HG03175 (cell line): ENCODE measurements around the gene ZNF296.

ENCODE experiments used
- ATAC-seq: cut with Tn5 transposase; IDR thresholded peaks from one replicate; pipeline ENCODE4 v1.9.1; 2021; ENCODE audit warnings: mild to moderate bottlenecking, moderate library complexity; ENCODE audit not compliant: unreplicated experiment

The ZNF296 gene

DNA sequence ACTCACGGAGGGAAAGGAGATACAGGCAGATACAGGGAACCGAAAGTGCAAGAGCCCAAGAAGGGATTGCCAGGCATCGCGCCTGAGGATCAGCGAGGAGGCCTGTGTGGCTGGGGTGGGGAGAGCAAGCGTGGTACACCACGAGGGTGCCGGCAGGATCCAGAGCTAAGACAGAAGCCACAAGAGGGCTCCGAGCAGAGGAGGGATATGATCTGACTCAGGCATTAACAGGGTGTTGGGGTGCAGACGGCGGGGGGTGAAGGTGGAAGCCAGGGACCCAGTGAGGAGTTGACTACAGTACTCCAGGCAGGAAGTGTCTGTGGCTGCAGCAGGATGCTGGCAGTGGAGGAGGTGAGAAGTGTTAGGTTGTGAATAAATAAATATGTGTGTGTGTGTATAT is 11.3 kb upstream of the ZNF296 start:
- no peak for ATAC-seq

DNA sequence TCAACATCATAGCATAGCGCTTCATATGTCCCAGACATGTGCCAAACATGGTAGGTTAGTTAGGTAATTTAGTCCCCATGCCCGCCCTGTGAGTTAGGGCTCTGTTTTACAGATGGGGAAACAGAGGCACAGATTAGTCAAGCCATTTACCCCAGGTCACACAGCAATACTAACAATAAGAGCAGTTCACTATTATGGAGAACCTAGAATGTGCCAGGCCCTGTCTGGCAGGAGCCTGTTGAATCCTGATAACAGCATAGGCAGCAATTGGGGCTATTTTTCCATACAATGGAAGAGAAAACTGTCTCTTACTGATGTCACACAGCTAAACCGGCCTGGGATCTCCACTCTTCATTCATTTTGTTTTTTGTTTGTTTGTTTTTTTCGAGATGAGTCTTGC is 10.2 kb upstream of the ZNF296 start:
- ATAC-seq: no peak

DNA sequence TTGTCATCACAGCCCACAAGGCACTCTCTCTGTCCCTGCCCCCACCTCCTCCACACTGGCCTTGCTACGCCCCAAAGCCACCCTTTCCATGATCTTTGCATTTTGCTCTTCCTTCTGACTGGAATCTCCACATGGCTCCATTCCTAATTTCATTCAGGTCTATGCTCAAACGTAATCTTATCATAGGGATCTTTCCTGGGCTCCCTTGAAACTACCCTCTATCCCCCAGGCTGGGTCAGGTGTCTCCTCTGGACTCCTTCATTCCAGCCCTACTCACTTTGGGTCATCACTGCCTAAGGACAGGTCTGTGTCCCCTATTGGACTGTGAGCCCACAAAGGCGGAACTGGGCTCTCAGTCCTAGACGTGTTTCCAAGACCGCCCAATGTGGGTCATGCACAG is 5.9 kb upstream of the ZNF296 start:
- ATAC-seq: no peak

DNA sequence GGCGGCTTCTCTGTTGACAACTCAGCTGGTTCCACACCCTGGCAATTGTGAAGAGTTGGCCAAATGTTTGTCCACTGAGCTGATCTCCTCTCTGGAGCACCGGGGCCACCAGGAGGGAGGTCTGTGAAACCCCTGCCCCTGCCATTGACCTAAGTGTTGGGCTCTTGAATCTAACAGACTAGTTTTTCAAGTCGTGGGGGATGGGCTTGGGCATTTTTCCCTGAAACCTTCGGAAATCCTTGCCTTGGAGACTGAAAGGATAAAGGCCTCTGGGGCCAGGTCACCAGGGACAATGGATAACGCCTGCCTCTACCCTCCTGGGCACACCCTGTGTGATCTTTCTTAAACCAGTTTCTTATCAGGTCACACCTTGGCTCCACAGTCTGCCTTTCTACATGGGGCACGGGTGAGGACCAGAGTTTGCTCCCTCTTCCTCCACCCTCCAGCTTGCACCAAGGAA is 3.7 kb upstream of the ZNF296 start:
- no peak for ATAC-seq

DNA sequence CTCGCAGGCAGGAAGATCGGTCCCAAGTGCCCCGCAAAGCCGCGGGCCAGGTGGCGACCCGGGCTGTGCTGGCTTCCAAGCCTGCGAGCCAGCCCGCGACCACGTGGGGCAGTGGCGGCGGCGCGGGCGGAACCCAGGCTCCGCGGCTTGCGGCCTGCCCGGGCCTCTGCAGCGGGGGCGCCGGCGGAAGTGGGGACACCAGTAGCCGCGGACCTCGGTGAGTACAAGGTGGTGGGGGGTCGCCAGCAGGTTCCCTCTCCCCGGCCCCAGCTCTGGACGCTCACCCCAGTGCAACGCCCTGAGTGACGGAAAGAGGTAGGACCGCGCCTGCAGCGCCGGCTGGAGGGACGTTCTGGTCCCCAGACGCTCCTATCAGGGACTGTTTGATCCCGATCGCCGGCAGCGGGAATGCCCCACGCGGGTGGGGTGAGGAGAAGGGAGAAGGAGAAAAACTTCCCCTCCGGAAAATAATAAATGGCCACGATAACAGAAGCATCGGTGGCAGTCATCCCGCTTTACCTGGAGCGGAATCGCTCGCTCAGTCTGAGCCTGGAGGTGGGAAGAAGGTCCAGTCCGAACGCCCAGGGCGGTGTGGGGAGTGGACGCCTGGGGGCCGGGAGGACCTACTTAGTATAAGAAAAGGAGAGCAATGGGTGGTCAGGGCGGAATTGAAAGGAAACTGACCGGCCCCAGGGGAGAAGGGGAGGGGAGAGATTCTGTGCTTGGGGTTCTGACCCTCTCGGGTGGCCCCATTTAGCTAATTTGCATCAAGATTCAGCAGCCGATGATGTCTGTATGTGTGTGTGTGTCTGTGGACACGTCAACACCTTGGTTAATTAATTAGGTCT is 3.0 kb upstream of the ZNF296 start, which contains the start of gene GEMIN7:
GEMIN7 (plus strand) TSS at position 198 of the 848 bp plus-strand sequence. CDS start 10,855 bp downstream, outside the sequence.
- peak; percentile 30 for ATAC-seq

DNA sequence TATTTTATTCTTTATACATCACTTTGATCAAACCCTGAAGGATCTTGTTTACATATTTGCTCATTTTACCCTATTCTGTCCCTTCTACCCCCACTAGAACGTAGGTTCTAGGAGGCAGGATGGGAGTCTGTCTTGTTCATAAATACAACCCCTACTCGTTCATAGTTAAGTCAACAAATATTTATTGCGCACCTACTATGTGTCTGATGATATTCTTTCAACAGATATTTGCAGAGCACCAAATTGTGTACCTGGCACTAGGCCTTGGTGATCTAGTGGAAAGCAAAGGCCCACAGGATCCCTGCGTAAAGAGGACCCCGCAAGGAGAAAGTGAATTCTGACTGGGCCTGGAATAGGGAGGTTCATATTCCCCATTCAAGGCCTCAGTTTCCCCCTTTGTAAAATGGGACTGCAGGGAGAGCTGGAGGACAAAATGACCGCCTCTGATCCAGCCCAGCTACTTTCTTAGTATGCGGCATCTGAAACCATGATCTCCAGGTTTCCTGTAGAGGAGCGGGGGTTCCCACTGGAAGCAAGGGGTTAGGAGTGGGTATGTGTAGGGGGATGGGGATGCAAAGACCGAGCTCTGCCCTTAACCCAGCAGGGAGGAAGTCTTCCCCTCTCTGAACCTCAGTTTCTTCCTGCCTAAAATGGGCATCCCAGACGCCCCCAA is 2.2 kb upstream of the ZNF296 start:
- no peak for ATAC-seq

DNA sequence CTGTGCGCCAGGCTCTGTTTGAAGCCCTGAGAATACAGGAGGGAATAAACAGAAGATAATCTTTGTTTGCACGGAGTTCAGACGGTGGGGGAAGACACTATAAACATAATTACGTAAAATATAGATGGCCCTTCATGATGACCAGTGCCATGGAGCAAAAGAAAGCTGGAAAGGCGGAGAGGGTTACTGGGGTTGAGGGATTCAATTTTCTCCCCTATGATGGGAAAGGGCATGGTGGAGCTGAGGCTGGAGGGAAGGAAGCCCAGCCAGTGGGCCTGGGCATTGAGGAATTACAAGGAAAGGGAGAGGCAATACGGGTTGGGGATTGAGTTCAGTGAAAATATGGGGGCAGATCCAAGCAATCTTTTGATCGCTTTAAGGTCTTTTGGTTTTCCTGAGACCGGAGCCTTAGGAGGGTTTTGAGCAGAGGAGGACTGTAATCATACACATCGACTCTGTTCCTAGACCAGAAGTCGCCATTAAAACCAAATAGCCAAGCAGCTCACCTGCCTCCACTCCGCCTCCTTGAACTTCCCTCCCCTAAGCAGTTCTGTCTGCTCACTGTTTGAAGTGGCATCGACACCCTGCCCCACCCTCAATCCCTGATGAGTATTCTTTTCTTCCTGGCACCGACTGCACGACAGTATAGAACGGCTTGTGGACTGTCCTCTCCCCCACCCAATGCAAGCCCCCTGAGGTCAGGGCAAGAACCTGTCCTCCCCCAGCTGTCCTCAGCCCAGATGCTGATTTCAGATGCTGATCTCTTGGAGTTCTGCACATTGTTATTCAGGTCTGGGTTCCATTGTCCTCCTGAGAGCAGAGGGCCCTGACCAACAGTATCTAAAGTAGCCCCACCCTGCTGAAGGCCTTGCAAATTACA is 813 bp upstream of the ZNF296 start:
- ATAC-seq: no peak

DNA sequence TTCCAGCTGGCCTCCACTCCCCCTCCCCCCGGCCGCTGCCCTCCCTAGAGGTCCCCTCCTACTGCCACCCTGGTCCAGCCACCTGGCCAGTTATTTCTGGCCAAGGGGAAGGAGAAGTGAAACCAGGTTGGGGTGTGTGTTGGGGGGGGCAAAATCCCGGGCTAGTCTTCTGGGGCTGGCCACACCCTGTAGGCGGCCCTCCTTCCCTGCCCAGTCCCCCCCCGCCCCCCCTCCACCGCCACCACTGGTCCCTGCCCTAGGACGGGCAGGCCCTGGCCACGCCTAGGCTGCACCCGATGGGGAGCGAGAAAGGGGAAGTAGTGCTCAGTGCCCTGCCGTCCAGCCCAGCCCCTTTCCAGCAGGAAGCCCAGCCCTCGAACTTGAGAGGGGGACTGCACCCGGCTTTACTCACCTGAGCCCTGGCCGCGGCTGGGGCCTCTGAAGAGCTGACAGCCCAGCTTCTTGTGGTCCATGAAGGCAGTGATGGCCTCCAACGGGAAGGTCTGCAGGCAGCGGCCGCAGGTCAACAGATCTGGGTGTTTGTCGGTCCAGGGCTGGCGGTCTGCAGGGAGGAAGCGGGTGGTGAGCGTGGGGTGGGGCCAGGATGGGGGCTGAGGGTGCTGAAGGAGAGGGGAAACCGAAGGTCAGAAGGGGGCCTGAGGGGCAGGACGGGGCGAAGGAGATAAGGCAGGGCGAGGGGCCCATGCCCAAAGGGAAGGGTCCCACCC is 813 bp downstream of the ZNF296 start:
- ATAC-seq: peak; percentile 67

DNA sequence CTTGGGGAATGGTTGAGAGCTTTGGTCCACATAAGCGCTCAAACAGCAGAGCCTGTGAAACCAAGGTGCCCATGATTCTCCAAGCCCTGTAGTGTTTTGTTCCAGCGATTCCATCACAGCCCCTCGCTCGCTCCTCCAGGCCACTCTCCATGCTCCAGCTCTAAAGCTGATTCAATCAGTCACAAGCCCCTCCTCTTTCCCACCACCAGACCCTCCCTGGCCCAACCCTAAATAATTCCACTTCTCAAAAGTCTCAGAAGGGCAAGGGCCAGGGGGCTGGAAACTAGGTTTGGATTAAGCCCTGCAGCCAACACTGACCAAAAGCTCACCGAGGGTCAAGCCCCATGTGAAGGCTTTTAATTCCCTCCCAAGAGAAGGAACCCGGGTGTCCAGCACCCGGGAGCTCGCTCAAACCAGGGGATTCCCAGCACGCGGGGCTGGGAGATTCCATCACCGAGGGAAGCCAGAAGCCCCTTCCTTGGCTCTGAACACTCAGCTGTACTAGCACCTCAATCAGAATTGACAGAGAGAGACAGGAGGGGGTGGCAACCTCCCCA is 1.5 kb downstream of the ZNF296 start:
- ATAC-seq: no peak

DNA sequence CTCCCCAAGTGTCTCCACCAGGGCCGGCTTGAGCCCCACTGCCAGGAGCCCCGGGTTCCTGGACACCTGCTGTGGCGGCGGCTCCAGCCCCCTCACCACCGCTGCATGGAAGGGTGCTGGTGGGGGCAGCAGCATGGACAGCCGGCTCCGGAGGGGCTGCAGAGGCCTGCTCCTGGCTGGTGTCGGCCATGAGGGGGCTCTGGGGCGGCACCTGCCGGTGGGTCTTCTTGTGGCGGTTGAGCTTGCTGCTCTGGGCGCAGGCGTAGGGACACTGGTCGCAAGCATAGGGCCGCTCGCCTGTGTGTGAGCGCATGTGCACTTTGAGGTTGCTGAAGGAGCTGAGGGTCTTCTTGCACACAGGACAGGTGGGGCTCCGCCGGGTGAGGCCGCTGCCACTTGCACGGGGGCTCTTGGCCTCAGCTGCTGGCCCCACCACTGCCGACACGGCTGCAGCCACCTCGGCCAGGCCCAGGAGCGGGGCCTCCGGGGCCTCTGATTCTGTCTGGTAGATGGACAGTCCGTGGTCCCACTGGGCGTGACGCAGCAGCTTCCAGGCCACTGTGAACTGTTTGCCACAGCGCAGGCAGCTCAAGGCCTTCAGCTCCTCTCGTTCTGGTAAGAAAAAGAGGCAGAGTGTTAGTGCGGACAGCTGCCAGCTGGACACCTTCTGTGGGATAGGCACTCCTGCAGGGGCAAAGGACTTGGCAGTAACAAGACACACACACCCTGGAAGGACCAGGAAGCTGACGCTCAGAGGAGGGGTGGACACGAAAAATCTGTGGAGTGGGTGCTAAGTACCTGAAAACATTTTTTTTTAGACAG is 4.1 kb downstream of the ZNF296 start:
- no peak for ATAC-seq

DNA sequence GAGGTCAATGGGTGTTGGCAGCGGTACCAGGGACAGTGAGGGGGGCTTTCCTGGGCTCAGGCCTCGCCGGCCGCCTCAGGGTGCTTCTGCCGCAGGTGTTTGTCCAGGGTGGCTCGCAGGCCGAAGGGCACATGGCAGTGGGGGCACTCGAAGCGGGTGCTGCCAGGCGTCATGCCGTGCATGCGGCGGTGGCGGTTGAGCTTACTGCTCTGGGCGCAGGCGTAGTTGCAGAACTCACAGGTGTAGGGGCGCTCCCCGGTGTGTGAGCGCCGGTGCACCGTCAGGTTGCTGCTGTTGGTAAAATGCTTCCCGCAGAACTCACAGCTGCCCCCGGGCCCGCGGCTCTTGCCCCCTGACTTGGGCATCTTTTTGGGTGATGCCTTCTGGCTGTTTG is 4.7 kb downstream of the ZNF296 start:
- ATAC-seq: no peak

DNA sequence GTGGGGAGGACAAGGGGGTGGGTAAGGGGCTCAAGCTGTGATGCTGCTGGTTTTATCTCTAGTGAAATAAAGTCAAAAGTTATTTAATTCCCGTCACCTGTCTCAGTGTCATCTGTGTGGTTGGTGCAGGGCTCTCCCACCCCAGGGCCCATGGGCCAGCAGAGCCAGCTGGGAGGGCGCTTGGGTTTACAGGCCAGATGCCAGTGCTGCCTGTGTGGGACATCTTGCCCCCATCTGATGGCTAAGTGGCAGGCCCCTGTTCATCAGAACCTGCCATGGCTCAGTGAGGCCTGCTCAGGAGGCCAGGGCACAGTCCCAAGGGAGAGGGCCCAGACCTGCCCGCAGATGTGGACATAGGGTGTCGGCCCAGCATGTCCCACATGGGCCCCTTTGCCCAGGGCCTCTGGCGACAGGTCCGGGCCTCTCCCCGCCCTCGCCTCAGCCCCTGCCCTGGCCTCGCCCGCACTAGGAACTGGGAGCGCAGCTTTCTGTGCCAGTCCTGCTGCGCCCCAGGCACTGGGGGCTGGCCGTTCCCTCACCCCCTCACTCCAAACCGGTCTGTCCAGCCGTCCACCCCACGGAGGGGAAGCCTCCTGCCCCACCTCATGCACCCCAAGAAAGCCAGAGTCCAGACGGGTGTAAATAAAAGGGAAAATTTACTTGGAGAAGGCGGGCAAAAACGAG is 5.3 kb downstream of the ZNF296 start:
- no peak for ATAC-seq

DNA sequence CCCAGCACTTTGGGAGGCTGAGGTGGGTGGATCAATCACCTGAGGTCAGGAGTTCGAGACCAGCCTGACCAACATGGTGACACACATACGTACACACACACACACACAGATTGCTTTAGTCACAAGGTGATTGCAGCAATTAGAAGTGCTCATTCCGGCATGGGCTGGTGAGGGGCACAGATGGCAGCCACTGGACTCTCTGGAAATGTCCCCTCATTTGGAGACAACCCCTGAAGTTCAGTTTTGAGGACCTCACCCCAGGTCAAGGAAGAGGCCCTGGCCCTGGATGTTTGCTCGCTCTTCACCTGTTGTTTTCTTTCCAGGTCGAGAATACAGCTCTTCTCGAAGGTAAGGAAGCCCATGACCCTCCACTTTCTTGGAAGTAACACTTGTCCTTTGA is 6.1 kb downstream of the ZNF296 start:
- no peak for ATAC-seq

DNA sequence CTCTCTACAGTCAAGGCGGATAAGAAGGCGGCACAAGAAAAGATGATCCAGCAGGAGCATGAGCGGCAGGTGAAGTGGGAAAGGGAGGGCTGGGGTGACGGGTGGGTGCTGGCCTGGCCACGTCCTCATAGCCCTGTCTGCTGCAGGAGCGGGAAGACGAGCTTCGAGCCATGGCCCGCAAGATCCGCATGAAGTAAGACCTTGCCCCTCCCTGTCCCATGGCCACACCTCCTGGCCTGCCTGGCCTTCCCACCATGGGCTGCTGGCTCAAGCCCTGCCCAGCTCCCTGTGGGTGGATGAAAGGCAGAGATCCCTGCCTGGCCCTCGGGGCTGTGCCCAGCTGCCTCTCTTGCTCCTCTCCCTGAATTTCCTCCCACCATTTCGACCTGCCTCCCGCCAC is 7.2 kb downstream of the ZNF296 start:
- no peak for ATAC-seq

DNA sequence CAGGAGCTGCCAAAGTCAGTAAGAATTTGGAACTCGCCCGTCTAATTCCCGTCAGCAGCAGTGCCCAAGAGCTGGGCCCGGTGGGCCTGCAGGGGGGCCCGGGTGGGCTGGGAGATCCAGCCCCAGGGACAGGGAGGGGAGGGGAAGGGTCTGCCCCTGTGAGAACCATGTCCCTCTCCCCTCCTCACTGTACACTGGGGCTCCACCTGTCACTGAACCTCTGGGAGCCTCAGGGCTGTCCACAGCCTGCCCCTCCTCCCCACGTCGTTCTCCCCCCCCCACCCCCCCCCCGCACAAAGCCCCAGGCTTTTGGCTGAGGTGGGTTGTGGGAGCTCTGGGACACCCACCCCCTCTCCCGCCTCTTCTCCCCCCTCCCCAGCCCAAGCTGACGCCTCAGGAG is 8.2 kb downstream of the ZNF296 start:
- ATAC-seq: no peak

DNA sequence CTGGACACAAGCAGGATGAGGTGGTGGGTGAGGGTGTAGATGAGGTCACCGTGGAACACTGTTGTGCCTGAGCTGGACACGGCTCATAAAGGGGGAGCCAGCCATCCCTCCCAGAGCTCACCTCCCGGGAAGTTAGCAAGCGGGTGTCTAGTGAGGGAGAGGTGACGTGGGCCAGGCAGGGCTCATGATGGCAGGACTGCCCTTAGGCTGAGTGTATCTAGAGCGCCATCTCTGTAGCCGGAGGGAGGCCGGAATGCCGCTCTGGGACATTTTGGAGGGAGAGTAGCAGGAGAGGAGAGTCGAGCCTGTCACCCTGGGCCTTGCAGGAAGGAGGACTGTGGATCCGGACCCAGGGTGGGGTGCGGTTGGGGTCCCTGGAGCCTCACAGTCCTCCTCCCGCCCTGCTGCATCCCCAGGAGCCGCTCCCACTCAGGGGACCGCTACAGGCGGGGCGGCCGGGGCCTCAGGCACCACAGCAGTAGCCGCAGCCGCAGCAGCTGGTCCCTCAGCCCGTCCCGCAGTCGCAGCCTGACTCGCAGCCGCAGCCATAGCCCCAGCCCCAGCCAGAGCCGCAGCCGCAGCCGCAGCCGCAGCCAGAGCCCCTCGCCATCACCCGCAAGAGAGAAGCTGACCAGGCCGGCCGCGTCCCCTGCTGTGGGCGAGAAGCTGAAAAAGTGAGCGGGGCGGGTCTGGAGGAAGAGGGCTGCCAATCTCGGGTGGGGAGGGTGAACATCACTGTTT is 9.2 kb downstream of the ZNF296 start:
- ATAC-seq: no peak

DNA sequence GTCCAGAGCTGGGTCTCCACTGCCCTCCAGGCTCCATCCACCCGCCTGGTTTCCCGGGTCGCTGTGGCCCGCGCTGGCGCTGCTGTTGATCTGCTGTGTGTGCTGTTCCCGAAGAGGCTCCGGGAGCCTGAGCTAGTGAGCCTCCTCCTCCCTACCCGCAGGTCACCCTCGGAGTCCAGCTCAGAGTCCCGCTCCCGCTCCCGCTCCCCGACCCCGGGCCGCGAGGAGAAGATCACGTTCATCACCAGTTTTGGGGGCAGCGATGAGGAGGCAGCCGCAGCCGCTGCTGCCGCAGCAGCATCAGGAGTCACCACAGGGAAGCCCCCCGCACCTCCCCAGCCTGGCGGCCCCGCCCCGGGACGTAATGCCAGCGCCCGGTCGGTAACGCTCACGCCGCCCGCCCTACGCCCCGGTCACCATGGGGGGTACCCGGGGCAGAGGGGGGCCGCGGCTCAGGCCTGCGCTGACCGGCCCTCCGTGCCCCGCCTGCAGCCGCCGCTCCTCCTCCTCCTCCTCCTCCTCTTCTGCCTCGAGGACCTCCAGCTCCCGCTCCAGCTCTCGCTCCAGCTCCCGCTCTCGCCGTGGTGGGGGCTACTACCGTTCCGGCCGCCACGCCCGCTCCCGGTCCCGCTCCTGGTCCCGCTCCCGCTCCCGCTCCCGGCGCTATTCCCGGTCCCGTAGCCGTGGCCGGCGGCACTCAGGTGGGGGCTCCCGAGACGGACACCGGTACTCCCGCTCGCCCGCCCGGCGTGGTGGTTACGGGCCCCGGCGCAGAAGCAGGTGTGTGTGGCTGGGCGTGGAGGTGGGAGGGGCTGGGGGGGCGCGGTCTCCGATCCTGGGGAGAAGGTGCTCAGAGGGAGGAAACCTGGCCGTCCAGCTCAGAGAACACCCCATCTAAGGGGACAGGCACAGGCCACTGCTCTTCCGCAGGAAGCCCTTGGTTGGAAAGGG is 12.2 kb downstream of the ZNF296 start:
- no peak for ATAC-seq
